Measurements from ENCODE around the gene FRY. TPM values are rescaled to one million over a fixed set of nuclear protein-coding genes. Genes with fewer than 3 reads are reported as not detected.

Gene FRY
- total RNA-seq, 1 experiment from 2014 or later: 5.3 TPM

DNA sequence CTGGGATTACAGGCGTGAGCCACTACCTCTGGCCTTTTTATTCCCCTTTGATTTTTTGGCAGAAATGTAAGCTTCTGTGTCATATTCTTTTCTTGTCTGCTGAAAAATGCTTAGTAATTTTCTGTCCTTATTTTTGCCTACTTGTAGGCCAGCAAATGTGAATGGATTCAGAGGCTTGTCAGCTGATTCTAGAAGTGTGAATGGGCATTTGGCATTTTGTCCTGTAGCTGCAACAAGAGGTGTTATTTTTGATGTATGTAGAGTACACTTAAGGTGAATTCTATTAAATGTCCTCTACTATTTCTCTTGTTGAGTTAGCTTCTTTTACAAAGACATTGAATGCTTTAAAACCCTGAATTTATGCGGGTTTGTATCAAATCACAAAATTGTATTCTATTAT is 50.0 kb downstream of the FRY start:
- H3K9me3 Mint-ChIP-seq: no peaks in the 10 kb centered on the region
- no peaks in the 10 kb centered on the region for H3K36me3 Mint-ChIP-seq
- TF ChIP-seq NR1H2 (CRISPR knock-in tag; IDR thresholded peaks at IDR 0.05) (no peak), HMGA2 (CRISPR knock-in tag; IDR thresholded peaks at IDR 0.05) (no peak), NFATC4 (CRISPR knock-in tag; IDR thresholded peaks at IDR 0.05) (no peak), ZNF232 (CRISPR knock-in tag; IDR thresholded peaks at IDR 0.05) (no peak), SMAD4 (CRISPR knock-in tag; IDR thresholded peaks at IDR 0.05) (no peak), SP1 (CRISPR knock-in tag; conservative IDR thresholded peaks at IDR 0.05) (no peak), KAT7 (CRISPR knock-in tag; IDR thresholded peaks at IDR 0.05; ENCODE audit: borderline replicate concordance) (no peak), GABPB1 (CRISPR knock-in tag; IDR thresholded peaks at IDR 0.05) (no peak), SOX15 (CRISPR knock-in tag; IDR thresholded peaks at IDR 0.05) (no peak)
- TF ChIP-seq, protein P1, sequence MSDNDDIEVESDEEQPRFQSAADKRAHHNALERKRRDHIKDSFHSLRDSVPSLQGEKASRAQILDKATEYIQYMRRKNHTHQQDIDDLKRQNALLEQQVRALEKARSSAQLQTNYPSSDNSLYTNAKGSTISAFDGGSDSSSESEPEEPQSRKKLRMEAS (CRISPR knock-in tag; IDR thresholded peaks at IDR 0.05): no peak
- TF ChIP-seq, protein P2, sequence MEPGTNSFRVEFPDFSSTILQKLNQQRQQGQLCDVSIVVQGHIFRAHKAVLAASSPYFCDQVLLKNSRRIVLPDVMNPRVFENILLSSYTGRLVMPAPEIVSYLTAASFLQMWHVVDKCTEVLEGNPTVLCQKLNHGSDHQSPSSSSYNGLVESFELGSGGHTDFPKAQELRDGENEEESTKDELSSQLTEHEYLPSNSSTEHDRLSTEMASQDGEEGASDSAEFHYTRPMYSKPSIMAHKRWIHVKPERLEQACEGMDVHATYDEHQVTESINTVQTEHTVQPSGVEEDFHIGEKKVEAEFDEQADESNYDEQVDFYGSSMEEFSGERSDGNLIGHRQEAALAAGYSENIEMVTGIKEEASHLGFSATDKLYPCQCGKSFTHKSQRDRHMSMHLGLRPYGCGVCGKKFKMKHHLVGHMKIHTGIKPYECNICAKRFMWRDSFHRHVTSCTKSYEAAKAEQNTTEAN (CRISPR knock-in tag; IDR thresholded peaks at IDR 0.05): no peak
- TF ChIP-seq, protein P3, sequence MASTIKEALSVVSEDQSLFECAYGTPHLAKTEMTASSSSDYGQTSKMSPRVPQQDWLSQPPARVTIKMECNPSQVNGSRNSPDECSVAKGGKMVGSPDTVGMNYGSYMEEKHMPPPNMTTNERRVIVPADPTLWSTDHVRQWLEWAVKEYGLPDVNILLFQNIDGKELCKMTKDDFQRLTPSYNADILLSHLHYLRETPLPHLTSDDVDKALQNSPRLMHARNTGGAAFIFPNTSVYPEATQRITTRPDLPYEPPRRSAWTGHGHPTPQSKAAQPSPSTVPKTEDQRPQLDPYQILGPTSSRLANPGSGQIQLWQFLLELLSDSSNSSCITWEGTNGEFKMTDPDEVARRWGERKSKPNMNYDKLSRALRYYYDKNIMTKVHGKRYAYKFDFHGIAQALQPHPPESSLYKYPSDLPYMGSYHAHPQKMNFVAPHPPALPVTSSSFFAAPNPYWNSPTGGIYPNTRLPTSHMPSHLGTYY (CRISPR knock-in tag; IDR thresholded peaks at IDR 0.05): no peak
- TF ChIP-seq, protein P4, sequence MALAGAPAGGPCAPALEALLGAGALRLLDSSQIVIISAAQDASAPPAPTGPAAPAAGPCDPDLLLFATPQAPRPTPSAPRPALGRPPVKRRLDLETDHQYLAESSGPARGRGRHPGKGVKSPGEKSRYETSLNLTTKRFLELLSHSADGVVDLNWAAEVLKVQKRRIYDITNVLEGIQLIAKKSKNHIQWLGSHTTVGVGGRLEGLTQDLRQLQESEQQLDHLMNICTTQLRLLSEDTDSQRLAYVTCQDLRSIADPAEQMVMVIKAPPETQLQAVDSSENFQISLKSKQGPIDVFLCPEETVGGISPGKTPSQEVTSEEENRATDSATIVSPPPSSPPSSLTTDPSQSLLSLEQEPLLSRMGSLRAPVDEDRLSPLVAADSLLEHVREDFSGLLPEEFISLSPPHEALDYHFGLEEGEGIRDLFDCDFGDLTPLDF (CRISPR knock-in tag; IDR thresholded peaks at IDR 0.05): no peak
- TF ChIP-seq, protein P5, sequence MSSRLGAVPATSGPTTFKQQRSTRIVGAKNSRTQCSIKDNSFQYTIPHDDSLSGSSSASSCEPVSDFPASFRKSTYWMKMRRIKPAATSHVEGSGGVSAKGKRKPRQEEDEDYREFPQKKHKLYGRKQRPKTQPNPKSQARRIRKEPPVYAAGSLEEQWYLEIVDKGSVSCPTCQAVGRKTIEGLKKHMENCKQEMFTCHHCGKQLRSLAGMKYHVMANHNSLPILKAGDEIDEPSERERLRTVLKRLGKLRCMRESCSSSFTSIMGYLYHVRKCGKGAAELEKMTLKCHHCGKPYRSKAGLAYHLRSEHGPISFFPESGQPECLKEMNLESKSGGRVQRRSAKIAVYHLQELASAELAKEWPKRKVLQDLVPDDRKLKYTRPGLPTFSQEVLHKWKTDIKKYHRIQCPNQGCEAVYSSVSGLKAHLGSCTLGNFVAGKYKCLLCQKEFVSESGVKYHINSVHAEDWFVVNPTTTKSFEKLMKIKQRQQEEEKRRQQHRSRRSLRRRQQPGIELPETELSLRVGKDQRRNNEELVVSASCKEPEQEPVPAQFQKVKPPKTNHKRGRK (CRISPR knock-in tag; IDR thresholded peaks at IDR 0.05; ENCODE audit: borderline replicate concordance): no peak
- TF ChIP-seq, protein P6, sequence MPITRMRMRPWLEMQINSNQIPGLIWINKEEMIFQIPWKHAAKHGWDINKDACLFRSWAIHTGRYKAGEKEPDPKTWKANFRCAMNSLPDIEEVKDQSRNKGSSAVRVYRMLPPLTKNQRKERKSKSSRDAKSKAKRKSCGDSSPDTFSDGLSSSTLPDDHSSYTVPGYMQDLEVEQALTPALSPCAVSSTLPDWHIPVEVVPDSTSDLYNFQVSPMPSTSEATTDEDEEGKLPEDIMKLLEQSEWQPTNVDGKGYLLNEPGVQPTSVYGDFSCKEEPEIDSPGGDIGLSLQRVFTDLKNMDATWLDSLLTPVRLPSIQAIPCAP (CRISPR knock-in tag; IDR thresholded peaks at IDR 0.05): no peak
- TF ChIP-seq, protein P7, sequence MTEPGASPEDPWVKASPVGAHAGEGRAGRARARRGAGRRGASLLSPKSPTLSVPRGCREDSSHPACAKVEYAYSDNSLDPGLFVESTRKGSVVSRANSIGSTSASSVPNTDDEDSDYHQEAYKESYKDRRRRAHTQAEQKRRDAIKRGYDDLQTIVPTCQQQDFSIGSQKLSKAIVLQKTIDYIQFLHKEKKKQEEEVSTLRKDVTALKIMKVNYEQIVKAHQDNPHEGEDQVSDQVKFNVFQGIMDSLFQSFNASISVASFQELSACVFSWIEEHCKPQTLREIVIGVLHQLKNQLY (CRISPR knock-in tag; IDR thresholded peaks at IDR 0.05): no peak
- TF ChIP-seq, protein P8, sequence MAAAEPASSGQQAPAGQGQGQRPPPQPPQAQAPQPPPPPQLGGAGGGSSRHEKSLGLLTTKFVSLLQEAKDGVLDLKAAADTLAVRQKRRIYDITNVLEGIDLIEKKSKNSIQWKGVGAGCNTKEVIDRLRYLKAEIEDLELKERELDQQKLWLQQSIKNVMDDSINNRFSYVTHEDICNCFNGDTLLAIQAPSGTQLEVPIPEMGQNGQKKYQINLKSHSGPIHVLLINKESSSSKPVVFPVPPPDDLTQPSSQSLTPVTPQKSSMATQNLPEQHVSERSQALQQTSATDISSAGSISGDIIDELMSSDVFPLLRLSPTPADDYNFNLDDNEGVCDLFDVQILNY (CRISPR knock-in tag; IDR thresholded peaks at IDR 0.05): no peak
- TF ChIP-seq, protein P9, sequence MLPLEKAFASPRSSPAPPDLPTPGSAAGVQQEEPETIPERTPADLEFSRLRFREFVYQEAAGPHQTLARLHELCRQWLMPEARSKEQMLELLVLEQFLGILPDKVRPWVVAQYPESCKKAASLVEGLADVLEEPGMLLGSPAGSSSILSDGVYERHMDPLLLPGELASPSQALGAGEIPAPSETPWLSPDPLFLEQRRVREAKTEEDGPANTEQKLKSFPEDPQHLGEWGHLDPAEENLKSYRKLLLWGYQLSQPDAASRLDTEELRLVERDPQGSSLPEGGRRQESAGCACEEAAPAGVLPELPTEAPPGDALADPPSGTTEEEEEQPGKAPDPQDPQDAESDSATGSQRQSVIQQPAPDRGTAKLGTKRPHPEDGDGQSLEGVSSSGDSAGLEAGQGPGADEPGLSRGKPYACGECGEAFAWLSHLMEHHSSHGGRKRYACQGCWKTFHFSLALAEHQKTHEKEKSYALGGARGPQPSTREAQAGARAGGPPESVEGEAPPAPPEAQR (CRISPR knock-in tag; IDR thresholded peaks at IDR 0.05): no peak
- TF ChIP-seq, protein P10, sequence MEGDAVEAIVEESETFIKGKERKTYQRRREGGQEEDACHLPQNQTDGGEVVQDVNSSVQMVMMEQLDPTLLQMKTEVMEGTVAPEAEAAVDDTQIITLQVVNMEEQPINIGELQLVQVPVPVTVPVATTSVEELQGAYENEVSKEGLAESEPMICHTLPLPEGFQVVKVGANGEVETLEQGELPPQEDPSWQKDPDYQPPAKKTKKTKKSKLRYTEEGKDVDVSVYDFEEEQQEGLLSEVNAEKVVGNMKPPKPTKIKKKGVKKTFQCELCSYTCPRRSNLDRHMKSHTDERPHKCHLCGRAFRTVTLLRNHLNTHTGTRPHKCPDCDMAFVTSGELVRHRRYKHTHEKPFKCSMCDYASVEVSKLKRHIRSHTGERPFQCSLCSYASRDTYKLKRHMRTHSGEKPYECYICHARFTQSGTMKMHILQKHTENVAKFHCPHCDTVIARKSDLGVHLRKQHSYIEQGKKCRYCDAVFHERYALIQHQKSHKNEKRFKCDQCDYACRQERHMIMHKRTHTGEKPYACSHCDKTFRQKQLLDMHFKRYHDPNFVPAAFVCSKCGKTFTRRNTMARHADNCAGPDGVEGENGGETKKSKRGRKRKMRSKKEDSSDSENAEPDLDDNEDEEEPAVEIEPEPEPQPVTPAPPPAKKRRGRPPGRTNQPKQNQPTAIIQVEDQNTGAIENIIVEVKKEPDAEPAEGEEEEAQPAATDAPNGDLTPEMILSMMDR (IDR thresholded peaks at IDR 0.05): no peak
- DNase-seq (ENCODE audit: low spot score) (no peak), ATAC-seq (no peak)
- H3K4me3 Mint-ChIP-seq: no peak overlapping the region
- POLR2A ChIA-PET: no interaction called here
- no peak overlapping the region for H3K27ac Mint-ChIP-seq
- no peaks in the 10 kb centered on the region for H3K27me3 Mint-ChIP-seq (ENCODE audit: low read depth)
- CTCF ChIA-PET: no interaction called here
- peaks cover 37% of the 10 kb centered on the region for H3K4me1 Mint-ChIP-seq

Data from WTC11 (cell line).